HG03432 (cell line): ENCODE data around the gene TDRD9.

Experiments
- ATAC-seq: cut with Tn5 transposase; IDR thresholded peaks from one replicate; pipeline ENCODE4 v1.9.1; 2021; ENCODE audit warnings: mild to moderate bottlenecking, moderate library complexity; ENCODE audit not compliant: unreplicated experiment

Gene TDRD9

GRCh38 chr14:103891667-103892215 lies 36.5 kb upstream of the TDRD9 start:
- no peak for ATAC-seq

GRCh38 chr14:103892247-103892646 lies 36.0 kb upstream of the TDRD9 start:
- no peak for ATAC-seq

- no peak for ATAC-seq
These were observed 34.1 kb upstream of the TDRD9 start for GRCh38 chr14:103894034-103894722.

- ATAC-seq = no peak
These were observed 33.6 kb upstream of the TDRD9 start for GRCh38 chr14:103894723-103895059.

- no peak for ATAC-seq
These were observed 31.7 kb upstream of the TDRD9 start for GRCh38 chr14:103896578-103896977.

GRCh38 chr14:103897075-103897947 lies 30.9 kb upstream of the TDRD9 start:
- ATAC-seq = no peak

- ATAC-seq = no peak
These were observed 30.1 kb upstream of the TDRD9 start for GRCh38 chr14:103898204-103898603.

- ATAC-seq = no peak
These were observed 29.5 kb upstream of the TDRD9 start for GRCh38 chr14:103898711-103899110.

- no peak for ATAC-seq
These were observed 28.9 kb upstream of the TDRD9 start for GRCh38 chr14:103899316-103899715.

GRCh38 chr14:103899833-103900232 lies 28.4 kb upstream of the TDRD9 start:
- no peak for ATAC-seq

GRCh38 chr14:103904493-103905107 lies 23.7 kb upstream of the TDRD9 start:
- ATAC-seq = no peak

GRCh38 chr14:103905842-103906456 lies 22.3 kb upstream of the TDRD9 start:
- no peak for ATAC-seq

GRCh38 chr14:103908580-103908979 lies 19.7 kb upstream of the TDRD9 start:
- ATAC-seq = no peak

GRCh38 chr14:103909531-103910261 lies 18.6 kb upstream of the TDRD9 start:
- ATAC-seq = no peak

GRCh38 chr14:103910262-103910935 lies 17.9 kb upstream of the TDRD9 start:
- ATAC-seq = no peak

GRCh38 chr14:103910984-103911383 lies 17.3 kb upstream of the TDRD9 start:
- ATAC-seq = no peak

- ATAC-seq = no peak
These were observed 12.6 kb upstream of the TDRD9 start for GRCh38 chr14:103915616-103916015.

- ATAC-seq = no peak
These were observed 11.5 kb upstream of the TDRD9 start for GRCh38 chr14:103916636-103917262.
